Middle frontal gyrus (tissue), 1 donor: ENCODE data around the gene TMPRSS13.
"Not testable (repeated sequence)": the region's sequence is repeated elsewhere in the genome, so short reads cannot be mapped to it uniquely, and the experiment has no call there.

ENCODE experiments used
- DNase-seq: peaks from one replicate; pipeline ENCODE4 v3.0.0-alpha.2; 2015; ENCODE audit warnings: low spot score; ENCODE audit errors: extremely low spot score

Gene TMPRSS13

DNA sequence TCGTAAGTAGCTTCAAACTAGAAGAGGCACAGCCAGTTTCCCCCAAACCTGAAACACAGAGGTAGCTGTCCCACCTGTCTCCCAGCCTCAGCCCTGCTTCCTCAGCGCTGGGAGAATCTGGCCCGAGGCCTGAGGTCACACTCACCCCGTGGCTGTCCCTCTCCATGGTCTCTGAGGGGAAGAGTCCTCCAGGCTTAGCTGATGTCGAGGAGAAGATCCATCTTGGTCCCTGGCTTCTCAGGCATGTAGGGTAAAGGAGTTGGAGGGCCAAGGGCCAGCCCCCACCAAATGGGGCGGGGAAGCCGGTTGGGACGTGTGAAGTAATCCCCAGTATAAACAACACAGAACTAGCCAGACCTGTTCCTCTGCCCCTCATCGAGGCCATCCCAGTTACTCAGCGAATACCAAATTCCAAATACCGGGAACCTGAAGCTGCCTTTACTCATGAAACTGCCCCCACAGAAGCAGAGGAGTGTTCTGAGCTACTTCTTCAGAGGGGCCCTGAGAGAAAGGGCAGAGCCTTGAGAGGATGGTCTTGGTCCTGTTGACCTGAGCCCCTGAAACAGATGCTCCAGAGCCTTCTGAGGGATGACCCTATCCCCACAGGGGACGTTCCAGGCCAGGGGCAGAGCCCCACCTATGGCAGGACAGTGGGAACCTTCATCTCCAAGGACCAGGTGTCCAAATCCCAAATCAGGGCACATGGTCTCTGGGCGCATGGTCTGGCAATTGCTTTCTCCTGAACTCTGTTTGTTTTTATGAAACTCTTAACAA, at the start of gene TMPRSS13:
TSS of gene TMPRSS13 (minus strand) at position 261 of the 774 bp plus-strand sequence. CDS start at position 166, 95 bp downstream.
- no peak for DNase-seq

GRCh38 chr11:117978991-117979390, 49.8 kb upstream of the TMPRSS13 start:
- DNase-seq: no peak

- not testable (repeated sequence) for DNase-seq
Measured at GRCh38 chr11:117978291-117978910, 49.2 kb upstream of the TMPRSS13 start.

DNA sequence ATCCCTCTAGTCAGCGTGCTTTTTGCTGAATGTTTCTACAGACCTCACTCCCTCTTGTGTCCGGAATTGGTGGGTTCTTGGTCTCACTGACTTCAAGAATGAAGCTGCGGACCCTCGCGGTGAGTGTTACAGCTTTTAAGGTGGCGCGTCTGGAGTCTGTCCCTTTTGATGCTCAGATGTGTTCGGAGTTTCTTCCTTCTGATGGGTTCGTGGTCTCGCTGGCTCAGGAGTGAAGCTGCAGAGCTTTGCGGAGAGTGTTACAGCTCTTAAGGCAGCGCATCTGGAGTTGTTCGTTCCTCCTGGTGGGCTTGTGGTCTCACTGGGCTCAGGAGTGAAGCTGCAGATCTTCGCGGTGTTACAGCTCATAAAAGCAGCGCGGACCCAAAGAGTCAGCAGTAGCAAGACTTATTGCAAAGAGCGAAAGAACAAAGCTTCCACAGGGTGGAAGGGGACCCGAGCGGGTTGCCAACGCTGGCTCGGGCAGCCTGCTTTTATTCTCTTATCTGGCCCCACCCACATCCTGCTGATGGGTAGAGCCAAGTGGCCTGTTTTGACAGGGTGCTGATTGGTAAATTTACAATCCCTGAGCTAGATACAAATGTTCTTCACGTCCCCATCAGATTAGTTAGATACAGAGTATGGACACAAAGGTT, 48.5 kb upstream of the TMPRSS13 start:
- DNase-seq: not testable (repeated sequence)

DNA sequence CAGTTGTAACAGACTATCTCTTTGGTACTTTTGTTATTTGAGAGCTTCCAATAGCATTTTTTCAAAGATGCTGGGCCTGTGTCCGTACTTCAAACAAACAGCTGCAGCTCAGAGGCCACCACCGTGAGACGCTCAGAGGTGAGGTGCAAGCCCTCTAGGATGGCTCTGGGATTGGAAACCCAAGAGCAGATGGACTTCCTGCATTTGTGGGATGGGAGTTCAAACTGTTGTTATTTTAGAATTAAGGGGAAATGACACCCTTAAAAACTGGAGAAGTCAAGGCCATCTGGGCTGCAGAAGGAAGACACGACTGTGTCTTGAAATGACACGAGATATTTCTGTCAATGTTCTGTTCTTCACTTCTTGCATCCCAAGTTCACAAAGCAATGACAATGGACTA, 47.8 kb upstream of the TMPRSS13 start:
- no peak for DNase-seq

GRCh38 chr11:117976445-117976844, 47.2 kb upstream of the TMPRSS13 start:
- no peak for DNase-seq

DNA sequence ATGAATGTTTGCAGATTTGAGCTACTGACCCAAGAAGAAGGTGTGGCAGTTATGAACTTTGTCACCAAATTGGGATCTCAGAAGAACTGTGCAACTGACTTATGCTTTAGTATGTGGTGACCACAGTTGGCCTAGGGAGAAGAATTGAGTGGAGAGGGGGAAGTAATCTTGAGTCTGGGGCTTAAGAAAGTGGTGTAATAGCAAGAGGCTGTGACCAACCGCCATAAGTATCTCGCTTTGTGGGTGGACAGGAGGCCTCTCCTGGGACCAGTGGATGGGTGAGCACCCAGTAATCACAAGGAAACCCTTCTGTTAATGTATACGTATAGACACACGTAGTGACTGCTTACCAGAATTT, 44.3 kb upstream of the TMPRSS13 start:
- DNase-seq: no peak

GRCh38 chr11:117972629-117973502, 43.7 kb upstream of the TMPRSS13 start:
- DNase-seq: no peak

DNA sequence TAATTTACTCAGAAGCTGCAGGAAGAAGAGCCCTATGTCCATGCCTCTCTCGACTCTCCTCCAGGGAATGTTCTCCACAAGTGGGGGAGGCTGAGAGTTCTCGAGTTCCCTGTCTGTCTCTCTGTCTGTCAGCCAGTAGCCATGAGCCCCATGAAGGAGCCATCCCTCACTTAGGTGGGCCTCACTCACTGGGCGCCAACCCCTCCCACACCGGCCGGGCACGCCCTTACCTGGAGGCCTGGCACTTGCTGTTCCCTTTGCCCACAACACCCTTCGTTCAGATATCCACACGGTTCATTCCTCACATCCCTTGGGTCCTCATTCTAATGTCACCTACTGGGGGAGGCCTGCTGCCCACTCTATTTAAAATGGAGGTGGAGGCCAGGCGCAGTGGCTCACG, 42.8 kb upstream of the TMPRSS13 start:
- no peak for DNase-seq

GRCh38 chr11:117970400-117971024, 41.3 kb upstream of the TMPRSS13 start:
- DNase-seq: no peak

DNA sequence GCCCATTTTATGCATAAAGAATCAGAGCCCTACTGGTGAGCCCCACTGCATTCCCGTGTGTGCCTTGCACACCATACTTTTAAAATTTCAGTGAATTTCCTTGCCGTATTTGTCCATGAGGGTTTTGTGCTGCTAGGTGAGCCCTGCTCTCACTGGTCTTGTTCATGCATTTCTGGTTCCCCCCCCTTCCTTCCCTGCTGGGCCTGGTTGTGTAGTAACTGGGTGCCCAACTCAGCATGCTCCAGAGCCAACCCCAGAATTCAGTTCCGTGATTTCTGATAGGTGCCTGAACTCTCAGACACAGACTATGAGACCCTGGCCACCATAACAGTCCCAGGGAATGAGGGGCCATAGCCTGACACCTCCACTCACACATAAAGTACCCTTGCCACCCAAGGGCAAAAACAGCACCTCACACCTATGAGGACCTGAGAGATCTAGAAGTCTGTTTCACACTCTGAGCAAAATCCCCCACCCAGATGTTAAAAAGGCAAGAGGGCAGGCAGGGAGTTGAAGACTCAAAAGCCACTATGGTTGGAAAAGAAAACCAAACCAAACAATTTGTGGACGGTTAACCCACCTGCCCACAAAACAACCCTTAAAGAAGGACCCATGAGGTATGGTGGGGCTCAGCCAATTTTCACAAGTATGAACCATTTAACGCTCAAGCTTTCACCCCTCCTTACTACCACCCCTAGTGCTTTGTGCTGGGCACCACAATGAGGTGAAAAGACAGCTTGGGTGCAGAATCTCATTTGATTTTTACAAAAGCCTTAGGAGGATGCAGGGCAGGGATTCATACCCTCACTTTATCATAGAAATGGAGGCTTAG, 40.2 kb upstream of the TMPRSS13 start:
- no peak for DNase-seq

- no peak for DNase-seq
Measured at GRCh38 chr11:117966908-117967307, 37.7 kb upstream of the TMPRSS13 start.

DNA sequence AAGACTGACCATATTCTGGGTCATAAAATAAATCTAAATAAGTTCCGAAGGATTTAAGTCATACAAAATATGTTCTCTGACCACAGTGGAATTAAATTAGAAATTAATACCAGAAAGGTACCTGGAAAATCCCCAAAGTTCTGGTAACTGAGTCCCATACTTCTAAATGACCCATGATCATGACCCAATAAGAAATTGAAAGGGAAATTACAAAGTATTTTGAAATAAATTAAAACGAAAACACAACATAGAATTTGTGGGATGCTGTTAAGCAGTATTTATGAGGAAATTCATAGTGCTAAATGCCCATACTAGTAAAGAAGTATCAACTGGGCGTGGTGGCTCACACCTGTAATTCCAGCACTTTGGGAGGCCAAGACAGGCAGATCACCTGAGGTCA, 33.6 kb upstream of the TMPRSS13 start:
- no peak for DNase-seq

DNA sequence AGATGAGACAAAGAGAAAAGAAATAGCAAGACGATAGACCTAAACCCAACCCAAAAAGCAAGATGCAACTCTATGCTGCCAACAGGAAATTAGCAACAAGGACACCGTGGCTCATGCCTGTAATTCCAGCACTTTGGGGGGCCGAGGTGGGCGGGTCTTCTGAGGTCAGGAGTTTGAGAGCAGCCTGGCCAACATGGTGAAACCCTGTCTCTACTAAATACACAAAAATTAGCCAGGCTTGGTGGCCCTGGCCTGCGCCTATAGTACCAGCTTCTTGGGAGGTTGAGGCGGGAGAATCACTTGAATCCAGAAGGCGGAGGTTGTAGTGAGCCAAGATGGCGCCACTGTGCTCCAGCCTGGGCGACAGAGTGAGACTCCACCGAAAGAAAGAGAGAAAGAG, 32.7 kb upstream of the TMPRSS13 start:
- no peak for DNase-seq

DNA sequence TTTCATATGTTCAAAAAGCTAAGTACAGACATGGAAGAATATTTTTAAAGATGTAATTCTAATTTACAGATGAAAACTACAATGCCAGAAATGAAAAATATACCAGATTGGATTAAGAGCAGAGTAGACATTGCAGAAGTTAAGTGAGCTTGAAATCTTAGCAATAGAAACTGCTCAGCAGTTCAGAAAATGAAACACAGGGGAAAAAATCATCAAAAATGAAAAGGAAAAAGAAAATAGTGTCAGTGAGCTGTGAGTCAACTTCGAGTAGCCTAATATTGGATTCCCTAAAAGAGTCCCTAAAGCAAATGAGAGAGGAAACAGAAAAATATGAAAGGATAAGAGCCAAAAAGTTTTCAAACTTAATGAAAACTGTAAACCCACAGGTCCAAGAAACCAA, 31.2 kb upstream of the TMPRSS13 start:
- no peak for DNase-seq

- DNase-seq: no peak
Measured at GRCh38 chr11:117959438-117960149, 30.4 kb upstream of the TMPRSS13 start.

DNA sequence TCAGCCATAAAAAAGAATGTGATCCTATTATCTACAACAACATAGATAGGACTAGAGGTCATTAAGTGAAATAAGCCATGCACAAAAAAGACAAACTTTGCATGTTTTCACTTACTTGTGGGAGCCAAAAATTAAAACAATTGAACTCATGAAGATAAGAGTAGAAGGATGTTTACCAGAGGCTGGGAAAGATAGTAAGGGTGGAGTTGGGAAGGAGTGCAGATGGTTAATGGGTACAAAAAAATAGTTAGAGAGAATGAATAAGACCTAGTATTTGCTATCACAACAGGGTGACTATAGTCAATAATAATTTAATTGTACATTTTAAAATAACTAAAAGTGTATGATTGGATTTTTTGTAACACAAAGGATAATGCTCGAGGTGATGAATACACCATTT, 29.7 kb upstream of the TMPRSS13 start:
- no peak for DNase-seq

- DNase-seq: no peak
Measured at GRCh38 chr11:117953024-117953671, 23.9 kb upstream of the TMPRSS13 start.
